Measurements from ENCODE around the gene IFIT1B. TPM values are rescaled to one million over a fixed set of nuclear protein-coding genes. Genes with fewer than 3 reads are reported as not detected.
"Not testable (repeated sequence)": the region's sequence is repeated elsewhere in the genome, so short reads cannot be mapped to it uniquely, and the experiment has no call there.

IFIT1B gene
- total RNA-seq, 1 donor, result 0.10 TPM

- peaks cover 12% of the 10 kb centered on the region for H3K4me1 ChIP-seq (ENCODE audit: insufficient read depth, low read length)
- H3K27me3 ChIP-seq (ENCODE audit: insufficient read depth, low read length); H3K9me3 ChIP-seq (ENCODE audit: low read depth, low read length); H3K4me3 ChIP-seq (ENCODE audit: low read length): not testable (repeated sequence)
These were observed 31.4 kb downstream of the IFIT1B start for GRCh38 chr10:89409282-89409681.

DNA sequence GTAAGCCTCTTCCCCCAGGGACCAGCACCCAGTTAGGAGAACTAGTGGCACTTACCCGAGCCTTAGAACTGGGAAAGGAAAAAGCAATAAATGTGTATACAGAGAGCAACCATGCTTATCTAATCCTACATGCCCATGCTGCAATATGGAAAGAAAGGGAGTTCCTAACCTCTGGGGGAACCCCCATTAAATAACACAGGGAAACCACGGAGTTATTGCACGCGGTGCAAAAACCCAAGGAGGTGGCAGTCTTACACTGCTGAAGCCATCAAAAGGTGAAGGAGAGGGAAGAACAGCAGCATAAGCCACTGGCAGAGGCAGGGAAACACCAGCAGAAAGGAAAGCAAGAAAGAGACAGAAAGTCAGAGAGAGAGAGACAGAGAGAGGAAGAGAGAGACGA, 32.7 kb downstream of the IFIT1B start:
- not testable (repeated sequence) for H3K4me3 ChIP-seq (ENCODE audit: low read length); H3K9me3 ChIP-seq (ENCODE audit: low read depth, low read length); H3K27me3 ChIP-seq (ENCODE audit: insufficient read depth, low read length)
- H3K4me1 ChIP-seq (ENCODE audit: insufficient read depth, low read length), result peaks cover 17% of the 10 kb centered on the region

DNA sequence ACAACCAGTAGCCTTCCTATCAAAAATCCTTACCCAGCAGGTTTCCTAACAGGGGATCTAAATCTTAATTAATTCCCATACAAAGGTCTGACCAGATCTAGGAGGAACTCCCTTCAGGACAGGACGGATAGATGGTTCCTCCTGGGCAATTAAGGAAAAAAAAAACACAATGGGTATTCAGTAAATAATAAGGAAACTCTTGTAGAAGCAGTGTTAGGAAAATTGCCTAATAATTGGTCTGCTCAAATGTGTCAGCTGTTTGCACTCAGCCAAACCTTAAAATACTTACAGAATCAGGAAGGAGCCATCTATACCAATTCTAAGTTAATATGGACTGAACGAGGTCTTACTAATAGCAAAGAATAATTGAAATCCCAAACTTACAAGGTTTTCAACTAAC, 33.3 kb downstream of the IFIT1B start:
- not testable (repeated sequence) for H3K27me3 ChIP-seq (ENCODE audit: insufficient read depth, low read length); H3K4me3 ChIP-seq (ENCODE audit: low read length); H3K9me3 ChIP-seq (ENCODE audit: low read depth, low read length)
- peaks cover 23% of the 10 kb centered on the region for H3K4me1 ChIP-seq (ENCODE audit: insufficient read depth, low read length)

DNA sequence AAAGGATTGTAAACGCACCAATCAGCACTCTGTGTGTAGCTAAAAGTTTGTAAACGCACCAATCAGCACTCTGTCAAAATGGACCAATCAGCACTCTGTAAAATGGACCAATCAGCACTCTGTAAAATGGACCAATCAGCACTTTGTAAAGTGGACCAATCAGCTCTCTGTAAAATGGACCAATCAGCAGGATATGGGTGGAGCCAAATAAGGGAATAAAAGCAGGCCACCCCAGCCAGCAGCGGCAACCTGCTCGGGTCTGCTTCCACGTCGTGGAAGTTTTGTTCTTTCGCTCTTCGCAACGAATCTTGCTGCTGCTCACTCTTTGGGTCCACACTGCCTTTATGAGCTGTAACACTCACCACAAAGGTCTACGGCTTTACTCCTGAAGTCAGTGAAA, 34.4 kb downstream of the IFIT1B start:
- H3K9me3 ChIP-seq (ENCODE audit: low read depth, low read length); H3K27me3 ChIP-seq (ENCODE audit: insufficient read depth, low read length); H3K4me3 ChIP-seq (ENCODE audit: low read length): not testable (repeated sequence)
- H3K4me1 ChIP-seq (ENCODE audit: insufficient read depth, low read length), result peaks cover 29% of the 10 kb centered on the region

- Histone ChIP-seq H3K9me3 (ENCODE audit: low read depth, low read length) (no peaks in the 10 kb centered on the region), H3K27me3 (ENCODE audit: insufficient read depth, low read length) (no peaks in the 10 kb centered on the region), H3K4me3 (ENCODE audit: low read length) (peak overlapping the region; percentile 92), H3K4me1 (ENCODE audit: insufficient read depth, low read length) (peaks cover 41% of the 10 kb centered on the region)
These were observed 35.6 kb downstream of the IFIT1B start for GRCh38 chr10:89413398-89413912.

DNA sequence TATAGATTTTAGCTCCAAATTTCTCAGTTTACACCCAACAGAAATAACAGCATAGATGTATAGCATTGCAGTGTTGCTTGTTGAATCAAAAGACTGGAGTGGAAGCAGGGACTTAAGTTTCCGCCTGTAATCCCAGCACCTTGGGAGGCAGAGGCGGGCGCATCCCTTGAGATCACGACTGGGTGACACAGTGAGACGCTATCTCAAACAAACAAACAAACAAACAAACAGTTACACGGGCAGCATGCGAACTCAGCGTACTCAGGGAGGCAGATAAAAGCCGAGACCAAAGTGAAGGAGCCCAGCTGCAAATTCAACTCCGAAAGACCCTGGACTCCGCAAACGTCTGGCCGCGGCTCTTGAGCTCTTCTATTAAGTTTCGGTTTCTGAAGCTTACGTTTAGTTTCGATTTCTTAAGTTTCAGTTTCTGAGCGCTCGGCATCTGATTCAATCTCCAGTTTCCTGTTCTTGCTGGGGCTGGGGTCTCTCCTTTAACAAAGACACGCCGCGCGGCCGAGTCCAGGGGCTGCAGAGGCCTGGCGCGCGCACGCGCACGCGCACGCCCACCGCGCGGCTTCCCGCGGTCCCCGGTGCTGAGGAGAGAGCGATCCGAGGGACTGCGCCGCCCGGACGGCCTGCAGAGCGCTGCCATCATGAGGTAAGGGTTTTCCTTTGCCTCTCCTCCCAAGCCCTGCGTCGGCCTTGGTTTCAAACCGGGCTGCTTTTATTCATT, 36.5 kb downstream of the IFIT1B start, which contains the start of gene IFIT5:
IFIT5 (plus strand) TSS at position 423 of the 733 bp plus-strand sequence; CDS start at position 654, 231 bp downstream.
- peak within 1 kb of the TSS; percentile 92 for H3K4me3 ChIP-seq (ENCODE audit: low read length)
- no peaks in the 10 kb centered on the region for H3K27me3 ChIP-seq (ENCODE audit: insufficient read depth, low read length)
- H3K4me1 ChIP-seq (ENCODE audit: insufficient read depth, low read length), result peaks cover 41% of the 10 kb centered on the region
- no peaks in the 10 kb centered on the region for H3K9me3 ChIP-seq (ENCODE audit: low read depth, low read length)

GRCh38 chr10:89414879-89415821, 37.3 kb downstream of the IFIT1B start:
- H3K9me3 ChIP-seq (ENCODE audit: low read depth, low read length), result no peaks in the 10 kb centered on the region
- H3K4me3 ChIP-seq (ENCODE audit: low read length), result peak overlapping the region; percentile 92
- H3K27me3 ChIP-seq (ENCODE audit: insufficient read depth, low read length), result no peaks in the 10 kb centered on the region
- peaks cover 41% of the 10 kb centered on the region for H3K4me1 ChIP-seq (ENCODE audit: insufficient read depth, low read length)

DNA sequence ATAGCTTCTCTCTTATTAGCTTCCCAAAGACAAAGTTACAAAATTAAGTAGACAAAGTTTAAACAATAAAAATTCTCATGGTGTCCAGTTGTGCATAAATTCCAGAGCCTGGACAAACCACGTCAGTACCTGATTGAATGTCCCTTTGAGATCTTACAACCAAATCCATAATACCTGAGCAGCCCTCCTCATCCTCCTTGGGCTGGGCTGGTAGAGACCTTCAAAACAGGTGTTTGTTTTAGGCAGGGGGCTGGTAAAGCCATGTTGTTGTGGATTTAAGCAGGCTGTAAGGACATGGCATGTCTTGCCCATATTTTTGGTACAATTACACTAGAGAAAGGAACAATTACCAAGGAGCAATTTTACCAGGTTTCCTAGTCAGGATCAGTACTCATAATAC, 38.6 kb downstream of the IFIT1B start:
- peaks cover 37% of the 10 kb centered on the region for H3K4me1 ChIP-seq (ENCODE audit: insufficient read depth, low read length)
- H3K27me3 ChIP-seq (ENCODE audit: insufficient read depth, low read length), result no peaks in the 10 kb centered on the region
- H3K4me3 ChIP-seq (ENCODE audit: low read length), result no peak overlapping the region
- no peaks in the 10 kb centered on the region for H3K9me3 ChIP-seq (ENCODE audit: low read depth, low read length)

- Histone ChIP-seq H3K27me3 (ENCODE audit: insufficient read depth, low read length) (no peaks in the 10 kb centered on the region), H3K4me1 (ENCODE audit: insufficient read depth, low read length) (peaks cover 28% of the 10 kb centered on the region), H3K4me3 (ENCODE audit: low read length) (no peak overlapping the region), H3K9me3 (ENCODE audit: low read depth, low read length) (no peaks in the 10 kb centered on the region)
These were observed 41.7 kb downstream of the IFIT1B start for GRCh38 chr10:89419548-89419947.

DNA sequence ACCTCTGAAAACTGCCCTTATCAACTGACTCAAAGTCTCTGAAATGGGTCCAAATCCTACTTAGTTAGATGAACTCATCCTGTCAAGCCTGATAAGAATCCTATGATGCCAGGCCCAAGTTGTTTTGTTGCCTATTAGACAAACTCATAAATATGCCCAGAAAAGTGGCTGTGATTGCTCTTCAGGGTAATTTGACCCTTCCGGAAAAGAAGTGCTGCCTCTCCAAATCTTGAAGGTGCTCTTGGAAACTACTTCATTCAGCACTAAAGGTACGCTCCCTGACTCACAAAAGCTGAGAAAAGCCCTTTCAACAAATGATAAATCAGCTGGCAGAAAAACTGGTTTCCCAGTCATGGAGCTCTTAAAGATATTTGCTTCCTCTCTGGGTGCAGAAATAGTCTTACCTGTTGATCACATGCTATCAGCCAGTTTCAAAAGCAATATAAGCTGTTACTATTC, 43.2 kb downstream of the IFIT1B start:
- Histone ChIP-seq H3K4me1 (ENCODE audit: insufficient read depth, low read length) (peaks cover 19% of the 10 kb centered on the region), H3K9me3 (ENCODE audit: low read depth, low read length) (no peaks in the 10 kb centered on the region), H3K4me3 (ENCODE audit: low read length) (no peak overlapping the region), H3K27me3 (ENCODE audit: insufficient read depth, low read length) (no peaks in the 10 kb centered on the region)

GRCh38 chr10:89425000-89425399, 47.1 kb downstream of the IFIT1B start:
- H3K9me3 ChIP-seq (ENCODE audit: low read depth, low read length), result no peaks in the 10 kb centered on the region
- H3K27me3 ChIP-seq (ENCODE audit: insufficient read depth, low read length), result no peaks in the 10 kb centered on the region
- no peaks in the 10 kb centered on the region for H3K4me1 ChIP-seq (ENCODE audit: insufficient read depth, low read length)
- no peak overlapping the region for H3K4me3 ChIP-seq (ENCODE audit: low read length)

DNA sequence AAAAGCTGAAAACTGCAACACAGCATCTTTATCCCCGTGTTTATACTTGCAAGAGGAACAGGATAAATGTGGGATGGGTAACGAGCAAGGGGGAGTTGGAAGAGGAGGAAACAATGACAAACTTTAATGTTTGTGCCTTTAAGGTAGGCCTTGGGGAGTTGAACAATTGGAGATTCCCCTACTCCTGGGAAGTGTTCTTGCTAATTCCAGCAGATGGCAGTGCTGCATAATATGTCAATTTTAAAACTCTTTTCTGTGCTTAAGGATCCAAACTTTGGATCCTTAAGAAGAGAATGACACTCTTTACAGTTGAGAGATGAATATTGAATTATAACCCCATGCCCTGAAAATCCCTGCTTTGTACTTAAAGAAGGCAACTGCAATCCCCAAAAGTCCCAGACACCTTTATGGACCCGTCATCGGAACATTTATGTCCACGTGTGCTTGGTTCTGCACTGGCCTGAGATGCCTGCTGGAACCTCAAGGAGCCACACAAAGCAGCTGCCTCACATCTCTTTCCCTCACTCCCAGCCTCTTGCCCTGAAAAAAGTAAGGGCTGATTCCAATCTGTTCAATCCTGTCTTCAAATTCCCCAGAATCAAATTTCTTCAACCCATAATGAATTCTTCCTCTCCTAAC, 48.5 kb downstream of the IFIT1B start:
- Histone ChIP-seq H3K27me3 (ENCODE audit: insufficient read depth, low read length) (no peaks in the 10 kb centered on the region), H3K9me3 (ENCODE audit: low read depth, low read length) (no peaks in the 10 kb centered on the region), H3K4me1 (ENCODE audit: insufficient read depth, low read length) (no peaks in the 10 kb centered on the region), H3K4me3 (ENCODE audit: low read length) (no peak overlapping the region)

DNA sequence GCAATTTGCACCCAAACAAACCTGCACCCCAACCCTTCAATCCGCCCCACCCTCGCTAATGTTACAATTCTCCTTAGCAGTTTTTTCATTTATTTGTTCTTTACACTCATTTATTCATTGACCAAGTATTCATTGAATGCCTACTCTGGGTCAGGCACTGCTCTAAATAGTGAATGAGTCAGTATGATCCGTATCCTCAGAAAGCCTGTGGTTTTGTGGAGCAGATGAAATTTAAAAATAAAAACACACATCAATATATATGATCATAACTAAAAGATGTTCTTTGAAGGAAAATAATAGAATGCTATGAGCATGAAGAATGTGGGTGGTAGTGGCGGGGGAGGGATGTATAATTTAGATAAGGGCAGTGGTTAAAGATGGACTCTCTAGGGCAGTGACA, 49.8 kb downstream of the IFIT1B start:
- no peaks in the 10 kb centered on the region for H3K4me1 ChIP-seq (ENCODE audit: insufficient read depth, low read length)
- no peaks in the 10 kb centered on the region for H3K27me3 ChIP-seq (ENCODE audit: insufficient read depth, low read length)
- H3K9me3 ChIP-seq (ENCODE audit: low read depth, low read length), result no peaks in the 10 kb centered on the region
- H3K4me3 ChIP-seq (ENCODE audit: low read length), result no peak overlapping the region

DNA sequence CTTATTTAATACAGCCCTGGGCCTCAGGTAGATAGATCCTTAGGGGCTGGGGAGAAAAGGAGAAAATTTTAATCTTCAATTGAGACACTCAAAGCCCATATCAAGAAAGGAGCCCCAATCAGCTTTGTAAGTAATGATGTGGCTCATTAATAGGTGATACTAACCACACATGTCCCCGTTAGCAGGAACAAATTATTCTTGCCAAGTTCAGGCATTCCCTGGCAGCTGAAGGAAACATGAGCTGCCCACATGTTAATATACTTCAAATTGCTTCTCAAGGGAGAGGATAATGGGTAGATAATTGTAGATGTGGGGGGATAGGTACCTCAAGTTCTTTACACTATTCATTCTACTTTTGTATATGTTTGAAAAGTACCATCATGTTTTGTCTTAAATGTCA, 51.0 kb downstream of the IFIT1B start:
- Histone ChIP-seq H3K4me3 (ENCODE audit: low read length) (no peak overlapping the region), H3K4me1 (ENCODE audit: insufficient read depth, low read length) (no peaks in the 10 kb centered on the region), H3K27me3 (ENCODE audit: insufficient read depth, low read length) (no peaks in the 10 kb centered on the region), H3K9me3 (ENCODE audit: low read depth, low read length) (no peaks in the 10 kb centered on the region)

DNA sequence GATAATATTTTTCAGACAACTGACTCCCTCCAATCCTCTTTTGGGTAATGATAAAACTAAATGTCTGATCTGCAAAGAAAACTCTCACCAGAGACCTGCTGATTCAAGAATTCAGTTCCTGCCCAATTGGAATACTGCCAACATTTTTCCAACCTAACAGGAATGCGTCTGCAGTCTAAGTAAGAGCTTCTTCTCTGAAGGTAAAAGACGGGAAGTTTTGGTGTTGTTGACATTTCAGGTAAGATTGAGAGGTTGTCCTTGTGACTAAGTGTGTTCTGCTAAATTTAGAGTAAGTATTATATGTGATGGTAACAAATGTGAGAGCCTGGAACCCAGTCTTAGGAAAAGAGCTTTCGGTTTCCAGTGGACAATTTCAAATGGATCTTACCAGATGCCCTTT, 54.1 kb downstream of the IFIT1B start:
- H3K9me3 ChIP-seq (ENCODE audit: low read depth, low read length), result no peaks in the 10 kb centered on the region
- H3K4me3 ChIP-seq (ENCODE audit: low read length), result no peak overlapping the region
- no peaks in the 10 kb centered on the region for H3K4me1 ChIP-seq (ENCODE audit: insufficient read depth, low read length)

More for the DNA sequence above, 54.1 kb downstream of the IFIT1B start:
- H3K27me3 ChIP-seq (ENCODE audit: insufficient read depth, low read length), result peaks cover 10% of the 10 kb centered on the region

Measured in mononuclear cell (primary cell).